ENCODE measurements around the gene UBE2U.

Gene UBE2U

DNA sequence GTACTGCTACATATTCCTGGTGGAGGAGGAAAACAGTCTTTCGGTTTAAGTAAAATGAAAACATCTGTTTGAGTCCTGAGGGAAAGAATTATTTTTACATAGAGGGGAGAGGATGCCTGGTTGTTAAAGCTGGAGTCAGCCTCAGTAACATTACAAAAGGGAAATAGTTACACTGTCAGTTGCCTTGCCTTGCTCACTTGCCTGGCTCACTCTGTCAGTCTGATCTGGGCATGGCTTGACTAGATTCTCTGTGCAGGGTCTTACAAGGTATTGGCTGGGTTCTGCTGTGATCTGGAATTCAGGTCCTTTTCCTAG lies 8.4 kb upstream of the UBE2U start:
- peaks cover 0 to 25% (median 0%) of the 10 kb centered on the region in 3 experiments for H3K27me3 ChIP-seq (ENCODE audit: control insufficient read depth in 3 of 3, insufficient read depth in 3 of 3, low read depth in 1 of 3, low read length in 3 of 3)
- H2AK5ac ChIP-seq (ENCODE audit: low read depth, low read length), result no peak overlapping the region
- no peak overlapping the region for H3K4me2 ChIP-seq (ENCODE audit: insufficient read depth, low read length, poor library complexity, severe bottlenecking)
- H4K8ac ChIP-seq (ENCODE audit: low read depth, low read length), result no peak overlapping the region
- H3K9ac ChIP-seq (ENCODE audit: low read depth, low read length, poor library complexity), result no peak overlapping the region
- H3K4ac ChIP-seq (ENCODE audit: low read length), result no peak overlapping the region
- H4K91ac ChIP-seq (ENCODE audit: low read depth, low read length, poor library complexity), result no peak overlapping the region
- H3K18ac ChIP-seq (ENCODE audit: low read length), result no peak overlapping the region
- H3K23ac ChIP-seq (ENCODE audit: low read depth, low read length, poor library complexity), result no peak overlapping the region
- H3K36me3 ChIP-seq (replicated peaks in 1 of 2; ENCODE audit: control insufficient read depth in 2 of 2, insufficient read depth in 2 of 2, low read length in 2 of 2), result no peaks in the 10 kb centered on the region
- no peak overlapping the region for H3K4me3 ChIP-seq (ENCODE audit: low read length in 2 of 2)
- peaks cover 0 to 3% of the 10 kb centered on the region in 2 donors for H3K9me3 ChIP-seq (replicated peaks in 1 of 2; ENCODE audit: control insufficient read depth in 2 of 2, insufficient read depth in 1 of 2, low read depth in 1 of 2, low read length in 2 of 2)
- no peak overlapping the region for H2AFZ ChIP-seq (ENCODE audit: low read length)
- no peak overlapping the region for H3K14ac ChIP-seq (ENCODE audit: low read length)
- H2BK12ac ChIP-seq (ENCODE audit: low read length), result no peak overlapping the region
- no peak overlapping the region for H2BK15ac ChIP-seq (ENCODE audit: low read length)
- H3K79me1 ChIP-seq (ENCODE audit: low read depth, low read length), result no peaks in the 10 kb centered on the region
- H3K4me1 ChIP-seq (ENCODE audit: control insufficient read depth in 2 of 2, insufficient read depth in 1 of 2, low read depth in 1 of 2, low read length in 2 of 2), result no peaks in the 10 kb centered on the region
- no peak overlapping the region for H2BK120ac ChIP-seq (ENCODE audit: low read depth, low read length)
- WGBS, 2 donors (ENCODE audit: extremely low coverage in 2 of 2, insufficient read length in 2 of 2, insufficient replicate concordance in 1 of 2), result no CpG with 5 or more reads among the region's 1 CpG
- H3K27ac ChIP-seq (replicated peaks; ENCODE audit: low read length), result no peak overlapping the region
- DNase-seq (ENCODE audit: low spot score), result no peak
- H2BK5ac ChIP-seq (ENCODE audit: low read length), result no peak overlapping the region

DNA sequence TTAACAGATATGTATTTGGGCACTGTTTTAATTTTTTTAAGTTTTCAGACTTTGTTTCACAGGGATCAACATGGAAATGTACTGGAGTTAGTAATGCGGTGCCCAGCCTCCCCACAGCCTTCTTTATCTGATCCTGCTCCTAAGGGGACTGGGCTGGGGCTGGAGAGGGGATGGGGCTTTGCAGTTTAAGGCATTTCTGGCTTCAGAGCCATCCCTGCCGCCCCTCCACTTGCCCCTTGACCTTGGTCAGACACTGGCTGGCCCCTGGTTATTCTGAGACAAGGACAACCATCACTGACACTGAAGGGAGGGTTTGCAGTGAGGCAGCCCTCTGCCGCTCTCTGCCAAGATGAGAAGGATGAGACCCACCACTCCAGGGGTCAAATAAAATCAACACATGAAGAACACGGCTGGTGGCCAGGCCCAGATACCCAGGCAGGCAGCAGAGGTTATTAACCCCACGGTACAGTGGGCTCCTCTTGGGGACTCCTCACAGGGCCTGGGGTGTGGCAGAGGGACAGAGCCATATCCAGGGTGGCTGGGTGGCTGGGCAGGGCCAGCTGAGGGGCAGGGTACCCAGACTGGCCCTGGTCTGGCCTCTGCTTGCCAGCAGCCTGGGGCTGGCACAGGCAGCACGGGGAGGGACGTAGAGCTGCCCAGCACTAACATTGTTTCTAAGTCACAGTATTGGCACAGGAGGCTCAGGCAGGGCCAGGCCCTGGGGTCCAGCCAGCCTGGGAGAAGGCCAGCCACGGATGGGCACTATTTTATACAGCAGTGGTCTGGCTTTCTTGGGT lies 7.2 kb upstream of the UBE2U start:
- Histone ChIP-seq H3K14ac (ENCODE audit: low read length) (no peak overlapping the region), H3K9me3 (replicated peaks in 1 of 2; ENCODE audit: control insufficient read depth in 2 of 2, insufficient read depth in 1 of 2, low read depth in 1 of 2, low read length in 2 of 2) (peaks cover 0 to 3% of the 10 kb centered on the region in 2 donors), H2BK12ac (ENCODE audit: low read length) (no peak overlapping the region), H3K27me3 (ENCODE audit: control insufficient read depth in 3 of 3, insufficient read depth in 3 of 3, low read depth in 1 of 3, low read length in 3 of 3) (peaks cover 0 to 22% (median 0%) of the 10 kb centered on the region in 3 experiments), H3K23ac (ENCODE audit: low read depth, low read length, poor library complexity) (peak overlapping the region; percentile 9), H3K4me1 (ENCODE audit: control insufficient read depth in 2 of 2, insufficient read depth in 1 of 2, low read depth in 1 of 2, low read length in 2 of 2) (no peaks in the 10 kb centered on the region), H3K4ac (ENCODE audit: low read length) (no peak overlapping the region), H4K8ac (ENCODE audit: low read depth, low read length) (no peak overlapping the region), H2BK5ac (ENCODE audit: low read length) (no peak overlapping the region), H3K4me2 (ENCODE audit: insufficient read depth, low read length, poor library complexity, severe bottlenecking) (no peak overlapping the region), H3K79me1 (ENCODE audit: low read depth, low read length) (no peaks in the 10 kb centered on the region), H3K9ac (ENCODE audit: low read depth, low read length, poor library complexity) (no peak overlapping the region), H4K91ac (ENCODE audit: low read depth, low read length, poor library complexity) (no peak overlapping the region), H3K36me3 (replicated peaks in 1 of 2; ENCODE audit: control insufficient read depth in 2 of 2, insufficient read depth in 2 of 2, low read length in 2 of 2) (no peaks in the 10 kb centered on the region), H3K27ac (replicated peaks; ENCODE audit: low read length) (no peak overlapping the region), H2BK120ac (ENCODE audit: low read depth, low read length) (no peak overlapping the region), H2BK15ac (ENCODE audit: low read length) (peak overlapping the region; percentile 44), H2AFZ (ENCODE audit: low read length) (no peak overlapping the region), H3K4me3 (ENCODE audit: low read length in 2 of 2) (no peak overlapping the region), H2AK5ac (ENCODE audit: low read depth, low read length) (peak overlapping the region; percentile 71), H3K18ac (ENCODE audit: low read length) (no peak overlapping the region)
- no CpG with 5 or more reads among the region's 8 CpGs for WGBS, 2 donors (ENCODE audit: extremely low coverage in 2 of 2, insufficient read length in 2 of 2, insufficient replicate concordance in 1 of 2)
- DNase-seq (ENCODE audit: low spot score), result no peak

DNA sequence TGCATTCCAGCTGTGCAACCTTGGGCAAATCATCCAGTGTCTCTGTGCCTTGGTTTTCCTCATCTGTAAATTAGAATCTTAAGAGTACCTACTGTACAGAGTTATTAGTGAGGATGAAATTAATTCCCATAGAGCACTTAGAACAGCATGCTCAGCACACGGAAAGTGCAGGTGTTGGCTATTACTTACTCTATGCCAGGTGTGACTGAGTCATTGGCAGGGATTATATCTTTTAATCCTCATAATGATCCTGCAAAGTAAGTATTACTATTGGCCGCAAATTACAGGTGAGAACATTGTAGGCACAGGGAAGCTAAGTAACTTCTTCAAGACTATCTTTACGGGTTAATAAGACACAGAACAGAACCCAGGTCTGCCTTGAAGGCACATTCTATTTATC lies 6.3 kb upstream of the UBE2U start:
- H3K14ac ChIP-seq (ENCODE audit: low read length), result no peak overlapping the region
- H4K91ac ChIP-seq (ENCODE audit: low read depth, low read length, poor library complexity), result no peak overlapping the region
- peaks cover 0 to 3% of the 10 kb centered on the region in 2 donors for H3K9me3 ChIP-seq (replicated peaks in 1 of 2; ENCODE audit: control insufficient read depth in 2 of 2, insufficient read depth in 1 of 2, low read depth in 1 of 2, low read length in 2 of 2)
- H3K18ac ChIP-seq (ENCODE audit: low read length), result no peak overlapping the region
- no peaks in the 10 kb centered on the region for H3K79me1 ChIP-seq (ENCODE audit: low read depth, low read length)
- H3K9ac ChIP-seq (ENCODE audit: low read depth, low read length, poor library complexity), result no peak overlapping the region
- no peak overlapping the region for H3K23ac ChIP-seq (ENCODE audit: low read depth, low read length, poor library complexity)
- peaks cover 0 to 22% (median 0%) of the 10 kb centered on the region in 3 experiments for H3K27me3 ChIP-seq (ENCODE audit: control insufficient read depth in 3 of 3, insufficient read depth in 3 of 3, low read depth in 1 of 3, low read length in 3 of 3)
- no peak overlapping the region for H2BK120ac ChIP-seq (ENCODE audit: low read depth, low read length)
- no peak for DNase-seq (ENCODE audit: low spot score)
- no peak overlapping the region for H3K4ac ChIP-seq (ENCODE audit: low read length)
- H2BK15ac ChIP-seq (ENCODE audit: low read length), result no peak overlapping the region
- no peak overlapping the region for H2BK5ac ChIP-seq (ENCODE audit: low read length)
- no peak overlapping the region for H4K8ac ChIP-seq (ENCODE audit: low read depth, low read length)
- H2AK5ac ChIP-seq (ENCODE audit: low read depth, low read length), result no peak overlapping the region
- no peak overlapping the region for H3K4me2 ChIP-seq (ENCODE audit: insufficient read depth, low read length, poor library complexity, severe bottlenecking)
- H2BK12ac ChIP-seq (ENCODE audit: low read length), result no peak overlapping the region
- H2AFZ ChIP-seq (ENCODE audit: low read length), result no peak overlapping the region
- no CpG with 5 or more reads among the region's 3 CpGs for WGBS, 2 donors (ENCODE audit: extremely low coverage in 2 of 2, insufficient read length in 2 of 2, insufficient replicate concordance in 1 of 2)
- H3K36me3 ChIP-seq (replicated peaks in 1 of 2; ENCODE audit: control insufficient read depth in 2 of 2, insufficient read depth in 2 of 2, low read length in 2 of 2), result no peaks in the 10 kb centered on the region
- H3K4me3 ChIP-seq (ENCODE audit: low read length in 2 of 2), result no peak overlapping the region
- H3K27ac ChIP-seq (replicated peaks; ENCODE audit: low read length), result no peak overlapping the region
- H3K4me1 ChIP-seq (ENCODE audit: control insufficient read depth in 2 of 2, insufficient read depth in 1 of 2, low read depth in 1 of 2, low read length in 2 of 2), result no peaks in the 10 kb centered on the region

DNA sequence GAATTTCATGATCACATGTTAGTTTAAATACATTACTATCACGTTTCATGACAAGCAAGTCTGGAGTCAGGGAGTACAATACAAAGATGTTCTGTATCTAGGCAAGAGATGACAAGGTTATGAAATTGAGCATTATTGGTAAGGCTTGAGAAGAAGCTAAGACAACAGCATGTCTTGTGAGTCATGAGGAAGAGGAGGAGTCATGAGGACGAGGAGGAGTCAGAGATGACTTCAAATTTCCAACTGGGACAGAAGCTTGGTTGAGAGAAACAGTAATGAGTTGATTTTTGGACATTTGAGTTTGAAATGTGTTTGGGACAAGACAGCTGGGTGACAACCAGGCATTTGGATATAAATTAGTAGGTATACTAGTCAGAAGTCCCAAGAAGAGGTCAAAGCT lies 4.3 kb upstream of the UBE2U start:
- H3K9ac ChIP-seq (ENCODE audit: low read depth, low read length, poor library complexity), result no peak overlapping the region
- H3K9me3 ChIP-seq (replicated peaks in 1 of 2; ENCODE audit: control insufficient read depth in 2 of 2, insufficient read depth in 1 of 2, low read depth in 1 of 2, low read length in 2 of 2), result no peaks in the 10 kb centered on the region
- H3K18ac ChIP-seq (ENCODE audit: low read length), result no peak overlapping the region
- H3K4me1 ChIP-seq (ENCODE audit: control insufficient read depth in 2 of 2, insufficient read depth in 1 of 2, low read depth in 1 of 2, low read length in 2 of 2), result no peaks in the 10 kb centered on the region
- no CpG with 5 or more reads among the region's 2 CpGs for WGBS, 2 donors (ENCODE audit: extremely low coverage in 2 of 2, insufficient read length in 2 of 2, insufficient replicate concordance in 1 of 2)
- H2AK5ac ChIP-seq (ENCODE audit: low read depth, low read length), result no peak overlapping the region
- no peak overlapping the region for H2BK15ac ChIP-seq (ENCODE audit: low read length)
- H3K23ac ChIP-seq (ENCODE audit: low read depth, low read length, poor library complexity), result no peak overlapping the region
- no peak overlapping the region for H4K8ac ChIP-seq (ENCODE audit: low read depth, low read length)
- H3K4me3 ChIP-seq (ENCODE audit: low read length in 2 of 2), result no peak overlapping the region
- peaks cover 0 to 15% (median 0%) of the 10 kb centered on the region in 3 experiments for H3K27me3 ChIP-seq (ENCODE audit: control insufficient read depth in 3 of 3, insufficient read depth in 3 of 3, low read depth in 1 of 3, low read length in 3 of 3)
- no peak for DNase-seq (ENCODE audit: low spot score)
- H2BK120ac ChIP-seq (ENCODE audit: low read depth, low read length), result no peak overlapping the region
- no peak overlapping the region for H4K91ac ChIP-seq (ENCODE audit: low read depth, low read length, poor library complexity)
- no peak overlapping the region for H2AFZ ChIP-seq (ENCODE audit: low read length)
- H3K79me1 ChIP-seq (ENCODE audit: low read depth, low read length), result no peaks in the 10 kb centered on the region
- no peak overlapping the region for H3K14ac ChIP-seq (ENCODE audit: low read length)
- no peak overlapping the region for H2BK12ac ChIP-seq (ENCODE audit: low read length)
- H3K36me3 ChIP-seq (replicated peaks in 1 of 2; ENCODE audit: control insufficient read depth in 2 of 2, insufficient read depth in 2 of 2, low read length in 2 of 2), result no peaks in the 10 kb centered on the region
- H3K4ac ChIP-seq (ENCODE audit: low read length), result no peak overlapping the region
- no peak overlapping the region for H3K4me2 ChIP-seq (ENCODE audit: insufficient read depth, low read length, poor library complexity, severe bottlenecking)
- no peak overlapping the region for H2BK5ac ChIP-seq (ENCODE audit: low read length)
- H3K27ac ChIP-seq (replicated peaks; ENCODE audit: low read length), result no peak overlapping the region
